Measurements from ENCODE around the gene STX8. TPM values are rescaled to one million over a fixed set of nuclear protein-coding genes. Genes with fewer than 3 reads are reported as not detected.
"Not testable (repeated sequence)": the region's sequence is repeated elsewhere in the genome, so short reads cannot be mapped to it uniquely, and the experiment has no call there.

STX8 gene
- total RNA-seq, 1 donor from 2014 or later = 50.6 TPM

- Mint-ChIP-seq H3K36me3 (ENCODE audit: low read depth) (no peaks in the 10 kb centered on the region), H3K4me1 (ENCODE audit: low read depth) (peaks cover 14% of the 10 kb centered on the region), H3K27me3 (ENCODE audit: low read depth) (no peaks in the 10 kb centered on the region), H3K9me3 (ENCODE audit: low read depth) (no peaks in the 10 kb centered on the region), H3K4me3 (ENCODE audit: unreplicated experiment) (peak overlapping the region; percentile 96), H3K27ac (ENCODE audit: unreplicated experiment) (peak overlapping the region; percentile 73)
- DNase-seq (ENCODE audit: low spot score) = no peak
- TF ChIP-seq CTCF (IDR thresholded peaks at IDR 0.05) = peak; percentile 55
These were observed 1.7 kb upstream of the STX8 start for GRCh38 chr17:9577373-9577709.

- no peak for DNase-seq (ENCODE audit: low spot score)
- Mint-ChIP-seq H3K36me3 (ENCODE audit: low read depth) (no peaks in the 10 kb centered on the region), H3K27me3 (ENCODE audit: low read depth) (no peaks in the 10 kb centered on the region), H3K9me3 (ENCODE audit: low read depth) (no peaks in the 10 kb centered on the region), H3K4me1 (ENCODE audit: low read depth) (peaks cover 14% of the 10 kb centered on the region), H3K4me3 (ENCODE audit: unreplicated experiment) (peak within 1 kb of the TSS; percentile 96), H3K27ac (ENCODE audit: unreplicated experiment) (peak within 1 kb of the TSS; percentile 87)
- peak; percentile 94 for TF ChIP-seq CTCF (IDR thresholded peaks at IDR 0.05)
These were observed 1.1 kb upstream of the STX8 start, which contains the start of gene CFAP52 for GRCh38 chr17:9576521-9577372. Gene CFAP52, plus strand, starts transcription at chr17:9576642. Its CDS starts 54 bp downstream, at chr17:9576696.

GRCh38 chr17:9571201-9571600 is 4.4 kb downstream of the STX8 start:
- DNase-seq (ENCODE audit: low spot score) = no peak
- no peak for TF ChIP-seq CTCF (IDR thresholded peaks at IDR 0.05)
- H3K9me3 Mint-ChIP-seq (ENCODE audit: low read depth) = no peaks in the 10 kb centered on the region
- no peak overlapping the region for H3K27ac Mint-ChIP-seq (ENCODE audit: unreplicated experiment)
- H3K4me1 Mint-ChIP-seq (ENCODE audit: low read depth) = peaks cover 3% of the 10 kb centered on the region
- H3K36me3 Mint-ChIP-seq (ENCODE audit: low read depth) = peaks cover 12% of the 10 kb centered on the region
- H3K27me3 Mint-ChIP-seq (ENCODE audit: low read depth) = no peaks in the 10 kb centered on the region
- no peak overlapping the region for H3K4me3 Mint-ChIP-seq (ENCODE audit: unreplicated experiment)

- TF ChIP-seq CTCF (IDR thresholded peaks at IDR 0.05) = no peak
- H3K36me3 Mint-ChIP-seq (ENCODE audit: low read depth) = peaks cover 20% of the 10 kb centered on the region
- H3K9me3 Mint-ChIP-seq (ENCODE audit: low read depth) = no peaks in the 10 kb centered on the region
- no peaks in the 10 kb centered on the region for H3K27me3 Mint-ChIP-seq (ENCODE audit: low read depth)
- H3K27ac Mint-ChIP-seq (ENCODE audit: unreplicated experiment) = no peak overlapping the region
- no peak overlapping the region for H3K4me3 Mint-ChIP-seq (ENCODE audit: unreplicated experiment)
- H3K4me1 Mint-ChIP-seq (ENCODE audit: low read depth) = peaks cover 11% of the 10 kb centered on the region
- DNase-seq (ENCODE audit: low spot score) = no peak
These were observed 6.5 kb downstream of the STX8 start for GRCh38 chr17:9568957-9569588.

- H3K27me3 Mint-ChIP-seq (ENCODE audit: low read depth) = no peaks in the 10 kb centered on the region
- no peak for DNase-seq (ENCODE audit: low spot score)
- H3K27ac Mint-ChIP-seq (ENCODE audit: unreplicated experiment) = no peak overlapping the region
- H3K36me3 Mint-ChIP-seq (ENCODE audit: low read depth) = peaks cover 20% of the 10 kb centered on the region
- peaks cover 11% of the 10 kb centered on the region for H3K4me1 Mint-ChIP-seq (ENCODE audit: low read depth)
- no peak for TF ChIP-seq CTCF (IDR thresholded peaks at IDR 0.05)
- H3K9me3 Mint-ChIP-seq (ENCODE audit: low read depth) = no peaks in the 10 kb centered on the region
- H3K4me3 Mint-ChIP-seq (ENCODE audit: unreplicated experiment) = no peak overlapping the region
These were observed 7.6 kb downstream of the STX8 start for GRCh38 chr17:9568004-9568403.

GRCh38 chr17:9566739-9567138 is 8.9 kb downstream of the STX8 start:
- peaks cover 11% of the 10 kb centered on the region for H3K4me1 Mint-ChIP-seq (ENCODE audit: low read depth)
- H3K36me3 Mint-ChIP-seq (ENCODE audit: low read depth) = peaks cover 20% of the 10 kb centered on the region
- H3K4me3 Mint-ChIP-seq (ENCODE audit: unreplicated experiment); H3K27me3 Mint-ChIP-seq (ENCODE audit: low read depth); H3K9me3 Mint-ChIP-seq (ENCODE audit: low read depth); DNase-seq (ENCODE audit: low spot score); H3K27ac Mint-ChIP-seq (ENCODE audit: unreplicated experiment): not testable (repeated sequence)
